AML-193 (cell line): ENCODE results near the gene TTF2.
"Not testable (repeated sequence)": the region's sequence is repeated elsewhere in the genome, so short reads cannot be mapped to it uniquely, and the experiment has no call there.

Source experiments
- DNase-seq, 2 experiments: peaks; one replicate each; lab custom pipeline; 2025; lab: John Stamatoyannopoulos, UW

The TTF2 gene

GRCh38 chr1:117093870-117094621 is 33.9 kb downstream of the TTF2 start:
- DNase-seq: peak; percentile 14 to 37

- DNase-seq: no peak
Measured at GRCh38 chr1:117094841-117095604, 34.9 kb downstream of the TTF2 start.

GRCh38 chr1:117096951-117097408 is 36.9 kb downstream of the TTF2 start:
- DNase-seq: no peak

GRCh38 chr1:117097443-117097842 is 37.3 kb downstream of the TTF2 start:
- DNase-seq: no peak

GRCh38 chr1:117098287-117098890 is 38.3 kb downstream of the TTF2 start:
- DNase-seq: no peak

- DNase-seq: no peak
Measured at GRCh38 chr1:117101334-117101733, 41.2 kb downstream of the TTF2 start.

- DNase-seq: not testable (repeated sequence)
Measured at GRCh38 chr1:117101858-117102257, 41.7 kb downstream of the TTF2 start.

- no peak for DNase-seq
Measured at GRCh38 chr1:117104986-117105385, 44.9 kb downstream of the TTF2 start.

GRCh38 chr1:117105722-117106121 is 45.6 kb downstream of the TTF2 start:
- no peak for DNase-seq

GRCh38 chr1:117106478-117106877 is 46.4 kb downstream of the TTF2 start:
- DNase-seq: no peak

- no peak for DNase-seq
Measured at GRCh38 chr1:117107364-117107763, 47.2 kb downstream of the TTF2 start.

- no peak for DNase-seq
Measured at GRCh38 chr1:117110774-117111173, 50.6 kb downstream of the TTF2 start.

- no peak for DNase-seq
Measured at GRCh38 chr1:117112047-117112717, 52.1 kb downstream of the TTF2 start.

- no peak for DNase-seq
Measured at GRCh38 chr1:117113199-117113598, 53.1 kb downstream of the TTF2 start.

- DNase-seq: no peak
Measured at GRCh38 chr1:117114877-117115276, 54.8 kb downstream of the TTF2 start.

- no peak for DNase-seq
Measured at GRCh38 chr1:117116090-117116783, 56.1 kb downstream of the TTF2 start.

GRCh38 chr1:117116784-117117130 is 56.6 kb downstream of the TTF2 start:
- DNase-seq: no peak

GRCh38 chr1:117117697-117118096 is 57.6 kb downstream of the TTF2 start:
- no peak for DNase-seq

GRCh38 chr1:117118137-117118536 is 58.0 kb downstream of the TTF2 start:
- DNase-seq: no peak

- not testable (repeated sequence) for DNase-seq
Measured at GRCh38 chr1:117119144-117119543, 59.0 kb downstream of the TTF2 start.

GRCh38 chr1:117120774-117121588 is 60.9 kb downstream of the TTF2 start:
- peak in 1 of 2 experiments; percentile 39 for DNase-seq
